CMK (cell line): Measurements from ENCODE around the gene SMG9.
A peak's percentile ranks its signal among the peaks of the same experiment; 100 is the strongest.
"Not testable (repeated sequence)": the region's sequence is repeated elsewhere in the genome, so short reads cannot be mapped to it uniquely, and the experiment has no call there.

Experiments
- DNase-seq: peaks from one replicate; pipeline ENCODE4 v3.0.0-alpha.2; 2010; ENCODE audit warnings: low read depth

Gene SMG9

DNA sequence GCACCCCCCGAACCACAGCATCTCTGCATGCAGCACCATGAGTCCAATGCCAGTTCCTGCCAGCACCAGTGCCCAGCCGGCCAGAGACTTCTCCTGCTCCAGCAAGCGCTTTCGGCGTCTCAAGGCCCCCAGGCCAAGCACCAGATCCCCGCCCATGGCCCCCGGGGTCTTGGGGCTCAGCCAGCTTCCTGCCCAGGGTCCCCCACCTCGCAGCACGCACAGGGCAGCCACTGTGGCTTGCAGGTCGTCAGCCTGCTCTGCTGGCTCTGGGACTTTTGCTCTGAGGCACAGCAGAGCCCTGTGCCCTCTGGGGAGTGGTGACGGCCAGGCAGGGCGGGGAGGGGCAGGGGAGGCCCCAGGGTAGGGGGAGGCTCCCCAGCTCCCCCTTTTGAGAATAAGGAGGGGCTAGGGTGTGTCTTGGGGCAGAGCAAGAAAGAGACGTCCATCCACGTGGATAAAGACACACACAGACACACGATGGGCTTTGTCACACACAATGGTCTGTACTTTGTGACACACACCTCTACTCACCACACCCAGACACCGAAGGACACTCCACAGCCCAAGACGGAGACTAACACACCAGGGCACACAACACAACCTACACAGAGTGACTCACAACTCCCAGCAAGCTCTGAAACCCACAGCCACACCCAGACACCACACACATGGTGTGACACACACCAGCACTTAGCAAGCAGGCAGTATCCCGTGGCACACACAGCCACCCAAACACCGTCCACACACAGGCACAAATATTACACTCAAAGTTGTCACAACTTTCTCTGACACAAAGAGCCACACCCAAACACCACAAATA, 26.2 kb upstream of the SMG9 start, which contains the start of gene KCNN4:
Gene KCNN4, minus strand, starts transcription at position 268 of the 820 bp plus-strand sequence. Its CDS starts 112 bp downstream, at position 156.
- peak; percentile 77 for DNase-seq

DNA sequence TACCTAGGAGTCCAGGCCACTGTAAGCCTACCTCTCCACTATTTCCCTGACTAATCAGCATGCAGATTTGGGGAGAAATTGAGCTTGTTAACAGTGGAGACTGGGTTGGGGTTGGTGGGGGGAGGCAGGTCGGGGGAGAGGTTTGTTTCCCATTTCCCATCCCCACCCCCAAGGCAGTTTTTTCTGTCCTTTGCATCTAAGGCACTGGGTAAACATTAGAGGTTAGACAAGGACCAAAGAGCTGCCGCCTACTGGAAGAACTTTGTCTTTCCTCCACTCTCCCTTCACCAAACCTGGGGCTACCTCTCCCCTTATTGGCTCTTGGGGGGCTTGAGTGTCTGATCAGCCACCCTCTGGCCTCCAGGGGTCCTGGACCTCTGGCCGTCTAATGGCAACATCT, 25.1 kb upstream of the SMG9 start:
- DNase-seq = no peak

DNA sequence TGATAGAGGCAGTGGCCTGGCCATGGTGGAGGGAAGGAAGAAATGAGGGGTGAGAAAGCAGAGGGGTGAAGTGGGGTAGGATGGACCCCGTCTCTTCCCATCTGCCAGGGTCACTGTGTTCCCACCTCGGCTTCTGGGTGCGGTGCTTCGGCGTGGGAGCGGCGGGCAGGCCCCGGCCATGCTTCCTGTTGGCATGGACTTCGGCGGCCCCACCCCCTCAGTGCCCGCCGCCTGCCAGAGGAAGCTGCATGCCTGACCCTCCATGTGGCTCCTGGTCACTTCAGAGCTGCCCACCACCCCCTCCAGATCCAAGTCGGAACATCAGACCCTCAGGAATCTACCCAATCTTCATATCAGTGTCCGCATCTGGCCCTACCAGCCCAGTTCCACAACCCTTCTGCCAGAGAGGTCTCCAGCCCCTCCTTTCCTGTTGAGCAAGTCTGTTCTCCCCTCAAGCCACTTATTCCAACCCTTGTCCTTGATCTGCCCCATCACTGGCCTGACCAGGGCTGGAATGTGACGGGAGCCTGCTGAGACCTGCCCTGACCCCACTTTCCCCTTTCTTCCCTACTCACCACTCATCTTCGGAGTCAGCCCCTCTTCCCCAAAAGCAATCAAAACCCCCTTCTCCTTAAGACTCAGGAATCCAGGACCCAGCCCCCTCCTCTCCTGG, 24.5 kb upstream of the SMG9 start:
- DNase-seq = peak; percentile 77

DNA sequence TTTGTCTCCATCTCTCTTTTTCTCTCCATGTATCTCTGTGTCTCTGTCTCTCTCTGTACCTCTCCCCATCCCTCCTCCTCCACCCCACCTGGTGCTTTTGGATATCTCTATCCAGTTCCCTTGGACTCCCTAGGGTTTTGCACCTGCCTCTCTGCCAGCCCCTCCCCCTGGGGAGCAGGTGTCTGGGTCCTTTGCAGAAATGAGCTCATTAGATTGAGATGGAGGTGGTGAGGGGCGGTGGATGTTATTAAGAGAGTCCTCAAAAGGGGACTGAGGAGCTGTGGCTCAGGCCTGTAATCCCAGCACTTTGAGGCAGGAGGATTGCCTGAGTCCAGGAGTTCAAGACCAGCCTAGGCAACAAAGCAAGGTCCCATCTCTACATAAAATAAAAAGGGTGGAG, 23.9 kb upstream of the SMG9 start:
- no peak for DNase-seq

DNA sequence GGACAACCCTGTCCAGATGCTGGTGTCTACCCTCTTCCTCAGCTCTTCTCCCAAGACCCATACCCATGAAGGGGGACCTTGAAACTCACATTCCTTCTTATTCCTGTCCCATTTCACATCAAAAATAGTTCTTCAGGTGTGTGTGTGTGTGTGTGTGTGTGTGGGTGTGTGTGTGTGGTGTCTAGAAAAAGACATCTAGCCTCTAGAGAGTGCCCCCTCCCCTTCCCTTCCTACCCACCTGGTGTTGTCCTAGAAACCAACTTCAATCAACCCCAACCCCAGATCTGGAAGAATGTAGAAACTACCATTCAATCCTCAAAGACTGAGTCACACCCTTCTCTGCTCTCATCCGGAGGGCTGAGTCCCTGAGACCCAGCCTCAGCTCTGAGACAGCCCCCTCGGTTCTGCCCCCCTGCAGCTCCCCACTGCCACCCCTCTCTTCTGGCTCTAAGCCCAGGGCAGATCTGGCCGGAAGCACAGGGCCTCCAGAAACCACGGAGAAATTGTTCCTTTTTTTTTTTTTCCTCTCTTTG, 22.5 kb upstream of the SMG9 start:
- peak; percentile 79 for DNase-seq

DNA sequence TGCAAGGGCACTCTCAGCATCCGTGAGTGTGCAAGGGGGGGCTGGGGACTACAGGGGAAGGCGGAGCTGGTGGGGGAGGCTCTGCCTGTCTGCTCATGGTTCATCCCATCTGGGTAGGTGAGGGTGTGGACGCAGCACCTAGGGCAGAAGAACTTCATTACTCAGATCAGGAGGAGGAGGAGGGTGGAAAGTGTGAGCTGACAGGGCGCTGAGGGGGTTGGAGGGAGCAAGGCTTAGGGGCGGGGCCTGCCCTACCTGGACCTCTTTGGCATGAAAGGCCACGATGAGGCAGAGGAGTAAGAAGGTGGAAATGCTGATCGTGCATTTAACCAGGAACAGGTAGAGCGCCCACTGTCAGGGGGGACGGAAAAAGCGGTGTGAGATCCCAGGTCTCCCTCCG, 21.5 kb upstream of the SMG9 start:
- no peak for DNase-seq

DNA sequence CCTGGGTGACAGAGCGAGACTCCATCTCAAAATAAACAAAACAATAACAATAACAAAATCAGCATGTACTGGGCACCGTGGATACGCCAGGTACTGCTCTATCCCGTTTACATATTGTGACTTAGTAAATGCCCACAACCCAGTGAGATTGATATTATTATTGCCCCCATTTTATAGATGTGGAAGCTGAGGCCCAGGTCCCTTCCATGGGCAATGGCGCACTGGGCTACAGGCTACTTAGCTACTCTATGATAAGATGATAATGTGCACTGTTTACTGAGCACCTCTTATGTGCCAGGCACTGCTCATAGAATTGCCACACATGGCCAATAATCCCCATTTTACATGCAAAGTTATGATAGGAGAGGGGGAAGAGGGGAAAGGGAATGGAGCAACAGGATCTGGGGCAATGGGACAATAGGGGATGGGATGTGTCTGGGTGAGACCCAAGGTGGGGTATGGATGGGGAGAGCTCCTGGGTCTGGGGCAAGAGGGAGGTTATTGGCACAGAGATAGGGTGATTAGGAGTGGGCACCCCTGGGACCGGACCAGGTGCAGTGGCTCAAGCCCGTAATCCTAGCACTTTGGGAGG, 20.6 kb upstream of the SMG9 start:
- no peak for DNase-seq

DNA sequence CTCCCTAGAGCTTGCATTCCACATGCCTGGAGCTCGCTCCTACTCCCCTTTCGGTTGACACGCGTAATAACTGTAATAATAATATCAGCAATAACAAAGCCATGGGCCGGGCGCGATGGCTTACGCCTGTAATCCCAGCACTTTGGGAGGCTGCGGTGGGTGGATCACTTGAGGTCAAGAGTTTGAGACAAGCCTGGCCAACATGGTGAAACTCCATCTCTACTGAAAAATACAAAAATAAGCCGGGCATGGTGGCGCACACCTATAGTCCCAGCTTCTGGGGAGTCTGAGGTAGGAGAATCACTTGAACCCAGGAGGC, 20.1 kb upstream of the SMG9 start:
- DNase-seq = not testable (repeated sequence)

DNA sequence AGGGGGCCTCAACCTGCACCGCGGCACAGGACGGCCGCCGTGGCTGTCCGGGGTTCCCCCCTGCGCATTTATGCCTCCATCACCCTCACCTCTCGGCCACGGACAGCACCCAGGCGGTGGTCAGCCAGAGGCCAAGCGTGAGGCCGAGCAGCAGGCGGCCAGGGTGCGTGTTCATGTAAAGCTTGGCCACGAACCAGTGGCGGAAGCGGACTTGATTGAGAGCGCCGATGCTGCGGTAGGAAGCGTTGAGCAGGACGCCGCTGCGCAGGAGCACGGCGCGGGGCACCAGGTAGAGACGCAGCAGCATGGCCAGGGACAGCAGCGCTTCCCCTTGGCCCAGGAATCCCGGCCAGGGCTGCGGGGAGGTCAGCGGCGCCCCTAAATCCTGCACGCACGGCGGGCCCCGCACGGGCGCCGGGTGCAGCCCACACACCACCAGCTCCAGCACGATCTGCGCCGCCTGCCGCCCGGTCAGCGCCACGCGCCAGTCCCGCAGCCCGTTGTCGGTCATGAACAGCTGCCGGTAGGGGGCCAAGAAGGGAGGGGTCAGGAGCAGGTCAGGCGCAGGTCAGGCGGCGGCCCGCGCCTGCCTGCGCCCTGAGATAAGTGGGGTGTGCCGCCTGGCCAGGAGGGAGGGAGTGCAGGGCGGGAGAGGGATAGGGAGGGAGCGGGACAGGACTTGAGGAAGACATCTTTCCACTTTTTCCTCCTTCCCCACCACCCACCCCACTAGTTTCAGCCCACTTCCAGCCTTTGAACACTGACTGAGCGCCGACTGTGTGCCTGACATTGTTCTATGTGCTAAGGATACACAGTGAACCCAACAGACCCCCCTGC, 19.6 kb upstream of the SMG9 start:
- DNase-seq = peak; percentile 91

DNA sequence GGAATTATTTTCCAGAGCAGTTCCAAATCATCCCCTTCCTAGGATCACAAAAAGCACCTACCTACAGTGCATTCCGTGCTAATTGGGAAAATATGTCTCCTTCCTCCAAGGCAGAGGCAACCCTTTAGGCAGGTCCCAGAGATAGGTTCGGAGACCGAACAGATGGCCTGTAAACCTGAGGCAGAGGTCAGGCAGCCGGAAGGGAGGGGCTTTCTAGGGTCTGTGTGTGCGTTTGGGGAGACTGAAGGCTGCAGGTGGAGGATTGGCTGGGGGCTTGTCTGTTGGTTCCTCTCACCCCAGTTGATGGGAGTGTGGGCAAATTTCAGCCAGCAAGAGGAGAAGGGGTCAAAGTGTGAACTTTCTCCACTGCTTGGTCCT, 19.0 kb upstream of the SMG9 start:
- no peak for DNase-seq

DNA sequence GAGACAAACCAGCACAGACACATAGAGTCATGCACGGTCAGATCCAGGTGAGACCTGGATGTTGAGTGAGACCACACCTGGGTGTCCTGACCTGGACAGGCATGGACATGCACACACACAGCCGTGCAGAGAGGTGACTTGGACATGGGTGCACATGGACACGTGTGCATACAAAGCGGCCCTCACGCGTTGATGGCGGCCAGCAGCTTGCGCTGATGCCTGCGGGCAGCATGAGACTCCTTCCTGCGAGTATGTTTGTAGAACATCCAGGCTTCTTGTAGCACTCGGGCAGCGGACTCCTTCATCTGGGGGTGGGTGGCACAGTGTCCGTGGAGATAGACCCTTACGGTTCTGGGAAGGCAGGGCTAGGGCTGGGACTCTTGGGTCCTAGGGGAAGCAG, 14.5 kb upstream of the SMG9 start:
- no peak for DNase-seq

DNA sequence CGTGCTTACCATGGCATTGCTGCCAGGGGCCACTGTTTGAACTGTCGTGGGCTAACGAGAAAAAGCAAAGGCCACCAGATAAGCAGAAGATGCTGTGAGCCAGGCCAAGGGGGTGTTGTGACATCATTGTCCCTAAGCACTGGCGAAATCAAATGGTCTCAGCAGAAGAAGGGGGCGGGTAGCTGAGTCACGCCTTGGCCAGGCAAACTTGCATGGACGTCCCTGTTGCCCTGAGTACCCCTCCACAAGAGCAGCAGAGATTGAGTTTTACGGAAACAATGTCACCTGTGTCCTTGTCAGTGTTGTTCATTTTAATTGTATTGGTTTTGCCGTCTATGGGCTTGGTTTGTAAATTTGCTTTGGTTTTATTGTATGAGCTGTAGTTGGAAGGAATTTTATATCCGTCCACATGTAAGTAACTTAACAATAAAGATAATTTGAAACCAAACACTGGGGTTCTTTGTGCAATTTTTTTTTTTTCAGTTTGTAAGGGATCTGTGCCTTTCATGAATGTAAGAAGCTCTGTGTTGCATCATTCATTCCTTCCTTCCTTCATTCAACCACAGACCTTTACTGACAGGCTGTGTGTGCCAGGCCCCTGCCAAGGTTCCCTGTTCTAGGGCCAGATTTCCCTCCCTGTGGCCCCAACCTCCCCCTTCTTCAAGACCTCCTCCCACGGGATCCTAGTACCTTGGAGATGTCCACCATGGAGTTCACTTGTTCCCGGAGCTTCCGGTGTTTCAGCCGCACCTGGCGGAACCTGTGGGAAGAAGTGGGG, 13.7 kb upstream of the SMG9 start:
- no peak for DNase-seq

DNA sequence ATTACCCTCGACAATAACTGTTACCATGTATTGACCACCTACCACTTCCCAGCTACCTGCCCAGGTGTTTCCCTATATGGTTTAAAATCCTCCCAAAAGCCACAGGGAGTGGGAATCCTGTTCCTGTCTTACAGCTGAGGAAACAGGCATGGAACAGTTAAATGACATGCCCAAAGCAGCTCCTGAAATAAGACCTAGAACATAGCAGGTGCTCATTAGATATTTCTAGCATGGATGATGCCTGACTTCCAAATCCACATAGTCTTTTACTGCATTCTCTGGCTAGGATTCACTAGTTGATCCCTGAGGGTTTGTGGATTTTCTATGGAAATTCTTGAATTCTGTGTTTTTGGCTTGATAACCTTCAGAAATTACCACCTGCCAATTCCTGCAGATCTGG, 13.1 kb upstream of the SMG9 start:
- DNase-seq = no peak

DNA sequence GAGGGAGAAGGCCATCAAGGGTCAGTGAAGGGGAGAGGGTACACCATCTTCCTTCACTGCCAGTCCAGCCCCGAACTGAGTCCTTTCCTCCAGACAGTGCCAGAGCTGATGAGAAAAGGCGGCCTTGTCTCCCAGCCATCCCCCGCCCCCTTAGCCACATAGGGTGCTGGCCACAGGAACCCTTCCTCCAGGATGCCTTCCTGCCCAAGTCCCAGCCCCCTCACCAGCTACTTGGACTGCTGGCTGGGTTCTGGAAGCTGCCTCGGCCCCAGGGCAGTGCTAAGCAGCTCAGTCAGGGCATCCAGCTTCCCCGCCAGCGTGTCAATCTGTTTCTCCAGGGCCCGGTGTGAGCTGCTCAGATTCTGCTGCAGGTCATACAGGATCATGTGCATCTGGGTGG, 12.6 kb upstream of the SMG9 start:
- no peak for DNase-seq

DNA sequence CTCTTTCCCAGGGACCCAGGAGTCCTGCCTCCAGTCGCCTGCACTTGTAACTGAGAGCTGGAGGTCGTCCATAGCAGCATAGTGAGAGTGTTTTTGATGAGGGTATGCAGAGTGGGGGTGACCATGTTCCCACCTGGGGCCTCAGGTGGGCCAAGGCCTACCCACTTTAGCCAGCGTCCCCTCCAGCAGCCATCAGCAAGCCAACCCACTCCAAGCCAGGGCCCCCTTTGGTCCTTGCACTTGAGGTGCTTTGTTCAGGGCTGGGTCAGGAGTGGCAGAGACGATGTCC, 11.9 kb upstream of the SMG9 start:
- DNase-seq = no peak

DNA sequence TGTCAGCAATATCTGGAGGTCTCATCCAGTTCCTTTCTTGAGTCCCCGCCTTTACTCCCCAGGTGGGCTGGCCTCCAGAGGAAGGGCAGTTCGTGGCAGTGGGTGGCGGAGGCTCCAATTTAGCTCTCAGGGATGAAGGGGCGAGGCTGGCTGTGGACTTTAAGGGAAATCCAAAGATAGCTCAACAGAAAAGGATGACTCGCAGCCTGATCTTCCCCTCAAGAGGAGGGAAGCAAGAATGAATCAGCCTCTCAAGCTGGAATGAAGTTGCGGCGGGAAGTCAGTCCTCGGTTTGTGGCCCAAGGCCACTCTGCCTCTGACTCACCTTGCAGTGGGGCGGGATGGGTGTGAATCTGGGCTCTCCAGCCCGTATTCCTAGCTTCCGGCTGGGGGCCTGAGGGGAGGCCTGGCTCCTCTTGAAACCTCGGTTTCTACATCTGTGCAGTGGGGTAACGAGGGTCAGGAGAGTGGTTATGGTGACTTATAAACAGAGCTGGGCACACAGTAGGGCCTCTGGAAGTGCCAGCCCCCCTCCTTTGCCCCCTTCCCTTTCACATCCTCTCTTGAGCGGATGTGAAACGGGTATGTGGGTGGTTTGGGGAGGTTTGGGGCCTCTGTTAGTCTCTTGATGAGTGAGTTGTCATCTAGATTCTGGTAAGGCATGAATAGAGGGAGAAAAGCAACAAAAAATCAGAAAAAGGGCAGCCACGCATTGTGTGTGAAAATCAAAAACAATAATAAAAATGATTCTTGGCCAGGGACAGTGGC, 10.5 kb upstream of the SMG9 start:
- DNase-seq = no peak

DNA sequence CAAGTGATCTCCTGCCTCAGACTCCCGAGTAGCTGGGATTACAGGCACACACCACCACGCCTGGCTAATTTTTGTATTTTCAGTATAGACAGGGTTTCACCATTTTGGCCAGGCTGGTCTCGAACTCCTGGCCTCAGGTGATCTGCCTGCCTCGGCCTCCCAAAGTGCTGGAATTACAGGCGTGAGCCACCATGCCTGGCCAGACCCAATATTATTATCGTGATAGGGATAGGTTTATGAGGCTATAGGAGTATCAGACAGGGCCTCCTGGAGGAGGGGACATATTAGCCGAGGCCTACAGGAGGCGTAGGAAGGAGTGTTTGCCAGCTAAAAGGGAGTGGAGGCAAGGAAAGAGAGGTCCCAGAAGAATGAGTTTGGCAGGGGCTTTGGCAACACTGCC, 9.9 kb upstream of the SMG9 start:
- not testable (repeated sequence) for DNase-seq

DNA sequence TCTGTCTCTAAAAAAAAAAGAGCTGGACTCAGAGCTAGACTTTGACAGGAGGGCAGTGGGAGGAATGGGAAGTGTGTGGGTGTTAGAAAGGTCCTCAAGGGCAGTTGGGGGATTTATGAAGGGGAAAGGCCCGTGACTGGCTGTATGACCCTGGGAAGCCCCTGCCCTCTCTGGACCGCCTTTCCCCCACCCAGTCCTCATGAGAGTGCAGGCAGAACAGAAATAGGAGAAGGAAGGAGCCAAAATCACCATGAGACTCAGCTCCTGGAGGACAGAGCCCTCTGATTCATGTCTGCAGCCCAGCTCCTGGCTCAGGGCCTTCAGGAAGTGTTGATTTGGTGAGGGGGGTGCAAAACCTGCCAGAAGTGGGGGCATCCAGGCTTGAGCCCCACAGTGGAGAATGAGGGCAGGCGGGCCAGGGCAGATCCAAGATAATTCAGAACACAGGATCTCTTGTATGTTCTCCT, 8.7 kb upstream of the SMG9 start:
- DNase-seq = no peak

DNA sequence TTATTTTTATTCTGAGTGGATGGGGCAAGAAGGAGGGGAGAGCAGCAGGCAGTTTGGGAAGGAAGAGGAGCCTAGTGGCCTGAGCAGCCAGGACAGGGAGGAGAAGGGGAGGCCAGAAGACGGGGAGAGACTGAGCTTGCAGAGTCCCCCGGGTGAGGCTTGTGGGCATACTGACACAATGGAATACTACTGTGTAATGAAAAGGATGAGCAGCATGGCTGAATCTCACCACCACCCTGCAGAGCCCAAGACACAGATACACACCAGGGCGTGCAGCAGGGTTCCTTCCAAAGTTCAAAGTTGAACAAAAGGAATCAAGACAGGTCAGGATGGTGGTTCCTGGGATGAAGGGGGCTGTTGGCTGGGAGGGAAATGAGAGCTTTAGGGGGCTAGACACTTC, 8.1 kb upstream of the SMG9 start:
- DNase-seq = no peak

DNA sequence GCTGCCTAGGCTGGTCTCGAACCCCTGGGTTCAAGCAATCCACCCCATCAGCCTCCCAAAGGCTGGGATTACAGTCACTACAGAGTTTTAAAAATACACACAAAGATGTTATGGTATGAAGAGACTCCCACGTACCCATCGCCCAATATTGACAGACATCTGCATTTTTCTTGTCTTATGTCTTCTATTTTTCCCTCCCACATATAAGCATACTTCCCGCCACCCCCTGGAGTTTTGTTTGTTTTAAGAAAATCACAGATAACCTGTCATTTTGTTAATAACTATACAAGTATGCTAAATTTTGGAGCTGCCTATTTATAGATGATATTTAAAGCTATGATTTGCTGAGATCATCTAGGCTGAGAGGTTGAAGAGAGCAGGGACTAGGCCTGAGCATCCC, 6.2 kb upstream of the SMG9 start:
- no peak for DNase-seq

DNA sequence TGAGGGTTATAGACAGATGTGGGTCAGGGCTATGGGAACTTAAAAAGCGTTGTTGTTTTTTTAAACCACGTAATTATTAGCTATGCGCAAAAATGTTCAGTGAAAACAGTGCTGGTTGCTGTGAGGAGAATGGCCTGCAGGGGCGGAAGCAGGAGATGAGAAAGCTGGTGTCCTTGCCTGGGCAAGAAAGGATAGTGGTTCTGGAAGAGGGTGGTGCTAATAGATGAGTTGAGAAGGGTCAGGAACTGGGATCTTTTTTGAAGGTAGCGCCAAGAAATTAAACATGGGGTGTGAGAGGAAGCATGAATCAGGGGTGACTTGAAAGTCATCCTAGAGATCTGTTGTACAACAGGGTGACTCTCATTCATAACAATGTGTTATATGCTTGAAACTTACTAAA, 4.8 kb upstream of the SMG9 start:
- no peak for DNase-seq
